Measurements from ENCODE around the gene CLSTN2.

The CLSTN2 gene

GRCh38 chr3:140574375-140574774, 639.4 kb downstream of the CLSTN2 start:
- no peak for TF ChIP-seq POLR2A (IDR thresholded peaks at IDR 0.05; ENCODE audit: low read depth, low read length)
- DNase-seq (ENCODE audit: insufficient read length, low spot score) (no peak), FAIRE-seq (no peak)

GRCh38 chr3:140576449-140576848, 641.5 kb downstream of the CLSTN2 start:
- no peak for DNase-seq (ENCODE audit: insufficient read length, low spot score)
- FAIRE-seq: no peak
- no peak for TF ChIP-seq POLR2A (IDR thresholded peaks at IDR 0.05; ENCODE audit: low read depth, low read length)

- no peak for TF ChIP-seq POLR2A (IDR thresholded peaks at IDR 0.05; ENCODE audit: low read depth, low read length)
- DNase-seq (ENCODE audit: insufficient read length, low spot score) (no peak), FAIRE-seq (no peak)
Observed at GRCh38 chr3:140577911-140578310, 642.9 kb downstream of the CLSTN2 start.

- no peak for TF ChIP-seq POLR2A (IDR thresholded peaks at IDR 0.05; ENCODE audit: low read depth, low read length)
Observed at GRCh38 chr3:140579260-140579659, 644.3 kb downstream of the CLSTN2 start.

GRCh38 chr3:140580746-140581145, 645.8 kb downstream of the CLSTN2 start:
- no peak for FAIRE-seq
- TF ChIP-seq POLR2A (IDR thresholded peaks at IDR 0.05; ENCODE audit: low read depth, low read length): no peak

More at GRCh38 chr3:140579260-140579659, 644.3 kb downstream of the CLSTN2 start:
- no peak for FAIRE-seq
- no peak for DNase-seq (ENCODE audit: insufficient read length, low spot score)

GRCh38 chr3:140584549-140584948, 649.6 kb downstream of the CLSTN2 start:
- DNase-seq (ENCODE audit: insufficient read length, low spot score) (no peak), FAIRE-seq (no peak)
- no peak for TF ChIP-seq POLR2A (IDR thresholded peaks at IDR 0.05; ENCODE audit: low read depth, low read length)

More at GRCh38 chr3:140580746-140581145, 645.8 kb downstream of the CLSTN2 start:
- DNase-seq (ENCODE audit: insufficient read length, low spot score): no peak

- DNase-seq (ENCODE audit: insufficient read length, low spot score) (no peak), FAIRE-seq (no peak)
- no peak for TF ChIP-seq POLR2A (IDR thresholded peaks at IDR 0.05; ENCODE audit: low read depth, low read length)
Observed at GRCh38 chr3:140585828-140586227, 650.8 kb downstream of the CLSTN2 start.

GRCh38 chr3:140586311-140586710, 651.3 kb downstream of the CLSTN2 start:
- no peak for DNase-seq (ENCODE audit: insufficient read length, low spot score)
- no peak for TF ChIP-seq POLR2A (IDR thresholded peaks at IDR 0.05; ENCODE audit: low read depth, low read length)
- FAIRE-seq: no peak

- no peak for DNase-seq (ENCODE audit: insufficient read length, low spot score)
- no peak for FAIRE-seq
- no peak for TF ChIP-seq POLR2A (IDR thresholded peaks at IDR 0.05; ENCODE audit: low read depth, low read length)
Observed at GRCh38 chr3:140588558-140588957, 653.6 kb downstream of the CLSTN2 start.

- no peak for FAIRE-seq
- DNase-seq (ENCODE audit: insufficient read length, low spot score): no peak
- TF ChIP-seq POLR2A (IDR thresholded peaks at IDR 0.05; ENCODE audit: low read depth, low read length): no peak
Observed at GRCh38 chr3:140593766-140594165, 658.8 kb downstream of the CLSTN2 start.

GRCh38 chr3:140595295-140595694, 660.3 kb downstream of the CLSTN2 start:
- no peak for TF ChIP-seq POLR2A (IDR thresholded peaks at IDR 0.05; ENCODE audit: low read depth, low read length)
- no peak for DNase-seq (ENCODE audit: insufficient read length, low spot score)
- FAIRE-seq: no peak

- no peak for TF ChIP-seq POLR2A (IDR thresholded peaks at IDR 0.05; ENCODE audit: low read depth, low read length)
- FAIRE-seq (no peak), DNase-seq (ENCODE audit: insufficient read length, low spot score) (no peak)
Observed at GRCh38 chr3:140597364-140597763, 662.4 kb downstream of the CLSTN2 start.

GRCh38 chr3:140597792-140598191, 662.8 kb downstream of the CLSTN2 start:
- FAIRE-seq (no peak), DNase-seq (ENCODE audit: insufficient read length, low spot score) (no peak)
- TF ChIP-seq POLR2A (IDR thresholded peaks at IDR 0.05; ENCODE audit: low read depth, low read length): no peak

- no peak for FAIRE-seq
- DNase-seq (ENCODE audit: insufficient read length, low spot score): no peak
Observed at GRCh38 chr3:140599009-140599408, 664.0 kb downstream of the CLSTN2 start.

GRCh38 chr3:140599496-140599895, 664.5 kb downstream of the CLSTN2 start:
- TF ChIP-seq POLR2A (IDR thresholded peaks at IDR 0.05; ENCODE audit: low read depth, low read length): no peak
- DNase-seq (ENCODE audit: insufficient read length, low spot score) (no peak), FAIRE-seq (no peak)

More at GRCh38 chr3:140599009-140599408, 664.0 kb downstream of the CLSTN2 start:
- no peak for TF ChIP-seq POLR2A (IDR thresholded peaks at IDR 0.05; ENCODE audit: low read depth, low read length)

- FAIRE-seq (no peak), DNase-seq (ENCODE audit: insufficient read length, low spot score) (no peak)
- TF ChIP-seq POLR2A (IDR thresholded peaks at IDR 0.05; ENCODE audit: low read depth, low read length): no peak
Observed at GRCh38 chr3:140601881-140602280, 666.9 kb downstream of the CLSTN2 start.

Measured in H54 (cell line).